CMK (cell line): ENCODE results near the gene COLEC11.

Experiments
- DNase-seq: peaks from one replicate; pipeline ENCODE4 v3.0.0-alpha.2; 2010; ENCODE audit warnings: low read depth

COLEC11 gene

GRCh38 chr2:3639015-3639630 is 44.2 kb downstream of the COLEC11 start:
- DNase-seq, result no peak

DNA sequence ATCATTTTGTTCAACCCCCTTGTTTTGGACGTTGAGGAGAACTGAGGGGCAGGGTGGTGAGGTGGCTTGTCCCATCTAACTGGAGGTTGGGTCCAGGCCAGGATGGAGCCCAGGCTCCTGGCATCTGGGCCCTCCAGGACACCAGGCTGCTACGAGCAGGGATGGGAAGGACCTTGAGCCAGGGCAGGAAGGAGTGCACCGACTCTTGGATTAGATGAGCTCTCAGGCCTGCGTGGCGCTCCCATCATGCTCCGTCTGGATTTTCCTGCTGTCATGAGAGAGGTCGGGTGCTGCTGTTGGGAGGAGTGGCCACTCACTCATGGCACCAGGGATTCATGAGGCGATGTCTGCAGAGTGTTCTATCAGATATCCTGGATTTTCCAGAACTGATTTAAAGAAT is 44.7 kb downstream of the COLEC11 start:
- DNase-seq, result no peak

DNA sequence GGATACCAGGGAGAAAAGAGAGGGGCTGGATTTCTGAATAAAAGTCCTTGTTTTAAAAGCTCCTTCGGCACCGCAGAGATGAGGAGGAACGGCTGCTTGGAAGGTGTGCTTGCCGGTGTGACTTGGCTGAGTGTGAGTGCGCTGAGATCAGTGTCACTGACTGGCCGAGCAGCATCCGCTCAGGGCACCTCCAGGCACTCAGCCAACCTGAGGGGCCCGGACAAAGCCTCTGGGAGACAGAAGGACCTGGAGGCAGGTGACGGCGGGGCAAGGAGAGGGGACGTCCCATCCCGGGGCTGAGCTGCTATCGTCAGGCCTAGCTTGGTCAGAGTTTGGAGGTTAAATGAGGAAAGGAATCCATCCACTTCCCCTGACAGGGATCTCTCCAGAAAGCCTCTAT is 46.3 kb downstream of the COLEC11 start:
- no peak for DNase-seq

GRCh38 chr2:3641841-3642421 is 47.0 kb downstream of the COLEC11 start:
- DNase-seq, result no peak

- no peak for DNase-seq
Measured at GRCh38 chr2:3642521-3643215, 47.8 kb downstream of the COLEC11 start.

GRCh38 chr2:3643371-3644245 is 48.7 kb downstream of the COLEC11 start:
- DNase-seq, result no peak

DNA sequence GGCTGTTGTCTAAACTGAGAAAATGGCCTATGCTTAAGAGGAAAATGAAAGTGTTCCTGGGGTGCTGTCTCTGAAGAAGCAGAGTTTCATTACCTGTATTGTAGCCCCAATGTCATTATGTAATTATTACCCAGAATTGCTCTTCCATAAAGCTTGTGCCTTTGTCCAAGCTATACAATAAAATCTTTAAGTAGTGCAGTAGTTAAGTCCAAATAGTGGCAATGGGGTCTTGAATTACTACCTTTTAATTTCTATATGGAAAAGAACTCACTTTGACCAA is 49.3 kb downstream of the COLEC11 start:
- no peak for DNase-seq

DNA sequence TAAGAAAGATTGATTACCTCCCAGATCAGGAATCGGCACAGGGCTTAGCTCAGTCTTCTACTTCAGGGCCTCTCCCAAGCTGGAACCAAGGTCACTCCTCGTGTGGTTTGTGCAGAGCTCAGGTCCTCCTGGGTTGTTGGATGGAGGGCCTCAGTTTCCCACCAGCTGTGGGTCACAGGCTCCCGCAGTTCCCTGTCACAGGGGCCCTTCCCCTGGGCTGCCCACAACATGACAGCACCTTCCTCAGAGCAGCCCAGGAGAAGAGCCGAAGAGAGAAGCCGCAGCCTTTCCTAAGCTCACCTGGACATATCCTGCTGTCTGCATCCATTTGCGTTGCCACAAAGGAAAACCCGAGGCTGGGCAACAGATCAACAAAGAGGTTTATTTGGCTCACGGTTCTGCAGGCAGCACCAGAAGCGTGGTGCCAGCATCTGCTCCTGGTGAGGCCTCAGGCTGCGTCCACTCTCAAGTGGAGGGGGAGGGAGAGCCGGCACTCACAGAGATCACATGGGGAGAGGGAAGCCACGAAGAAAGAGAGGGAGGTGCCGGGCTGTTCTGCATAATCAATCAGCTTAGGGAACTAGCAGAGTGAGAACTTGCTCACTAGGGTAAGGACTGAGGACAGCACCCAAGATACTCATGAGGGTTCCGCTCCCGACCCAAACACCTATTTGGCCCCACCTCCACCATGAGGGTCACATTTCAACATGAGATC is 50.1 kb downstream of the COLEC11 start:
- no peak for DNase-seq

GRCh38 chr2:3645745-3646389 is 51.0 kb downstream of the COLEC11 start:
- no peak for DNase-seq

GRCh38 chr2:3646446-3646845 is 51.5 kb downstream of the COLEC11 start:
- DNase-seq, result no peak

- DNase-seq, result no peak
Measured at GRCh38 chr2:3647246-3647645, 52.3 kb downstream of the COLEC11 start.

DNA sequence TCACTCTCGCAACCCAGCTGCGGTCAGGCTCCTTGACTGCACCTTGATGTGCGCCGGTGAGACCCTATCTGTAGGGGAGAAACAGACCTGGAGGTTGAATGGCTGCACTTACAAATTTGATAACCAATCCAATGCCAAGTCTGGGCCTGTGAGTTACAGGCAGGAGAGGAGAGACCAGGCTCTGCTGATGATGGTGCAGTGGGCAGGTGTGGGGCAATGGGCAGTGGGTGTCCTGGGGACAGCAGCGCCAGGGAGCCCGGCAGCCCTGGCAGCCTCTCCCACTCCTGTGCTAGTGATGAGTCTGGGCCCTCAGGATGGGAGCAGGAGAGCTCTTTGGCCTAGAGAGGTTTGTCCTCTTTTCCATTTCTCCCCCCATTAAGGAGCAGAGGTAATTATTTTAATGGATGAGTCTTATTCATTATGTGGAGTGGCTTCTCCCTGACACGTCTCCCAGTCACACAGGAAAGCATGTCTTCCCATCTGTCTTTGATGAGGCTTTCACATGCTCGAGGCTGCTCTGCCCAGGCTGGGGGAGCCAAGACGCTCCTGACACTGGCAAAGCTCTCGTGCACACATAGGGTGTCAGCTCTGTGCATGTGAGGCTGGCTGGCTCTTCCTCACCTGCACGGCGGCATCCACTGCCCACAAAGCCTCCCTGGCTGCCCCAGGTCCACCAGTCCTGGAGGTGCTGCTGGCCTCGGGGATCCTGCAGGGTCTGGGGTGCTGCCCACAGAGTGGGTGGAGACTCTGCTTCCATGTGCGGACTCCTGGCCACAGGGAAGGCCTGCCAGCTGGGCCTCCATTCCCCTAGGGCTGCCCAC is 53.1 kb downstream of the COLEC11 start:
- DNase-seq, result no peak

- no peak for DNase-seq
Measured at GRCh38 chr2:3648652-3649177, 53.8 kb downstream of the COLEC11 start.

- DNase-seq, result no peak
Measured at GRCh38 chr2:3649581-3649980, 54.7 kb downstream of the COLEC11 start.

- DNase-seq, result no peak
Measured at GRCh38 chr2:3650140-3650920, 55.4 kb downstream of the COLEC11 start.

DNA sequence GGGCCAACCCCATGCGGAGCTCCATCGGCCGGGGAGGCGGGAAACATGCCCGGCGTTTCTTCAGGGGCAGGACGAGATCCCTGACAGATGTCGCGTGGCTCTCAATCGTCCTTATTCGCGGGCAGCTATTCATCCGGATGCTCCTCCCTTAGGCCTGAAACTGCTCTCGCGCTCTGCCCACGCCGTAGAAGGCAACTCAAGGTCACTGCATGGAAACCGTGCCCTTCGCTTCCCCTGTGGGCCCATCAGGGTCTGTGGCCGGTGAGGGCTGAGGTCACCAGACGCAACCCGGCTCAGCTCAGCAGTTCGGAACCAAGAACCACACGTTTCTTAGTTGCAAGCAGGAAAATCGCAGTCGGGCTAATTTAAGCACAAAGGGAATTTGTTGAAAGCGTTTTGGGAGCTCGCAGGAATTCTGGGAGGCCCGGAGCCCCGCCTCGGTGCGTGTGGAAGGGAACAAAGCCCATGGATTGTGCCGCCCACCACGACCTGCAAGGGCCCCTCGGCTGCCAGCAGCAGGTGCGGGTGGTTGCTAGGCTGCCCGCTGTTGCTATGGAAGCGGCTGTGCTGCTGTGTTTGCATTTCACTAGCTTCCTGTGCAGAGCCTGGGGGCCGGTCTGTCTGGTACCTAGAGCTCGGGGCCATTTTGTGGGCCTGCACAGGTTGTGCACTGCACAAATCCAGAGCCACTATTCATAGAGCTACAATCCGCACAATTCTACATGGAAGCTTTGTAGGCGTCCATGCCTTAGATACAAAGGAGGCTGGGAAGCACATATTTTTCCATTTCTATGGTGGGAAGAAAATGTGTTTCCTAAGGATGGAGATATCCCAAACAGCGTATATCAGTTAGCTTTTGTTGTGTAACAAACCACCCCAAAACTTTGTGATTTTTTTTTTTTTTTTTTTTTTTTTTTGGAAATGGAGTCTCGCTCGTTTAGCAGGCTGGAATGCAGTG is 57.1 kb downstream of the COLEC11 start:
- no peak for DNase-seq

GRCh38 chr2:3652896-3653625 is 58.1 kb downstream of the COLEC11 start:
- no peak for DNase-seq

DNA sequence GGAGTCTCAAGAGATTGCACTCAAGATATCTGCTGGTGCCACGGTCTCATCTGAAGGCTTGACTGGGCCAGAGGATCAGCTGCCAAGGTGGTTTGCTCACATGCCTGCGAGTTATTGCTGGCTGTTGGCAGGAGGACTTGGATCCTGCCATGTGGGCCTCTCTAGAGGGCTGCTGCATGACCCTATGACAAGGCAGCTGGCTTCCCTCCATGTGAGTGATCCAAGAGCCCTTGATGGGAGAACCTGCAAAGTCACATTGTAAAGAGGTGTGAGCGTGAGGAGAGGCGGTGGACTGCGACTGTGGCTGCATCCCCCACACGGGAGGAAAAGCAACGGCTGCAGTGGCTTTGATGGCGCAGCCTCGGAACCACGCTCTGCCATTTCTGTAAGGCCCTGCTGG is 59.1 kb downstream of the COLEC11 start:
- DNase-seq, result no peak
